GM18867 (cell line): ENCODE results near the gene HOXD4.

Source experiments
- ATAC-seq: cut with Tn5 transposase; IDR thresholded peaks from one replicate; pipeline ENCODE4 v1.9.1; 2021; ENCODE audit warnings: mild to moderate bottlenecking, moderate library complexity; ENCODE audit not compliant: unreplicated experiment

The HOXD4 gene

GRCh38 chr2:176187899-176188773 is 36.8 kb downstream of the HOXD4 start, which contains the start of gene HOXD1:
TSS of gene HOXD1 (plus strand) at chr2:176188668. CDS start at chr2:176188802, 134 bp downstream.
- ATAC-seq = no peak

- no peak for ATAC-seq
Measured at GRCh38 chr2:176188774-176189680, 37.7 kb downstream of the HOXD4 start.

GRCh38 chr2:176189681-176190641 is 38.6 kb downstream of the HOXD4 start:
- ATAC-seq = no peak

- no peak for ATAC-seq
Measured at GRCh38 chr2:176192351-176192750, 41.0 kb downstream of the HOXD4 start.

GRCh38 chr2:176193048-176193447 is 41.7 kb downstream of the HOXD4 start:
- ATAC-seq = no peak

- ATAC-seq = no peak
Measured at GRCh38 chr2:176199902-176200301, 48.6 kb downstream of the HOXD4 start.

GRCh38 chr2:176200971-176201370 is 49.6 kb downstream of the HOXD4 start:
- no peak for ATAC-seq

- ATAC-seq = no peak
Measured at GRCh38 chr2:176202491-176202890, 51.1 kb downstream of the HOXD4 start.
